Left ventricle myocardium inferior (tissue), 1 donor: ENCODE results near the gene MS4A12. TPM values are rescaled to one million over a fixed set of nuclear protein-coding genes. Genes with fewer than 3 reads are reported as not detected.

Source experiments
- DNase-seq: peaks from one replicate; pipeline ENCODE4 v3.0.0-alpha.2; 2020
- H3K27ac ChIP-seq: fragments of 200-600 bp; replicated peaks from 2 replicates; pipeline ENCODE4 v1.8.0; 2021
- H3K27me3 ChIP-seq: fragments of 200-600 bp; 2 replicates; pipeline ENCODE4 v1.8.0; 2021; ENCODE audit warnings: low read depth
- H3K36me3 ChIP-seq: fragments of 200-600 bp; 2 replicates; pipeline ENCODE4 v1.8.0; 2021
- H3K4me1 ChIP-seq: fragments of 200-600 bp; 2 replicates; pipeline ENCODE4 v1.8.0; 2021
- H3K4me3 ChIP-seq: fragments of 200-600 bp; 2 replicates; pipeline ENCODE4 v1.8.0; 2021; ENCODE audit warnings: mild to moderate bottlenecking, moderate library complexity
- H3K9me3 ChIP-seq: fragments of 200-600 bp; replicated peaks from 2 replicates; pipeline ENCODE4 v1.8.0; 2021
- CTCF ChIP-seq: fragments of 200-600 bp; IDR thresholded peaks from 2 replicates; pipeline ENCODE4 v1.8.0; 2021; ENCODE audit warnings: antibody characterized with exemption, mild to moderate bottlenecking, borderline replicate concordance
- intact Hi-C: fragments of 100-400 bp; cut with micrococcal nuclease; formaldehyde crosslinking; loops from one replicate; pipeline ENCODE4 v1.11.0; 2022
- total RNA-seq: library from RNA; stranded (reverse); fragmentation: NEBNext Ultra II Directional; extraction: Animal tissue kit (Norgen Biotek cat#: 25700); gene quantifications from one replicate; pipeline ENCODE4 v1.2.1, GENCODE V29; 2021
- donor health status: DM: no; HTN: yes; CAD: no; lungs with severe emphysema.

MS4A12 gene
- total RNA-seq, 1 donor from 2014 or later, result not detected

GRCh38 chr11:60544077-60544476 is 51.5 kb downstream of the MS4A12 start:
- intact Hi-C loops, result no loop called here
- DNase-seq, result no peak
- no peak for TF ChIP-seq CTCF
- peaks cover 18% of the 10 kb centered on the region for H3K9me3 ChIP-seq
- no peak overlapping the region for H3K27ac ChIP-seq
- no peak overlapping the region for H3K4me3 ChIP-seq
- no peaks in the 10 kb centered on the region for H3K36me3 ChIP-seq
- H3K27me3 ChIP-seq, result no peaks in the 10 kb centered on the region
- no peaks in the 10 kb centered on the region for H3K4me1 ChIP-seq

Other genes with a start within 250 kb of the MS4A12 start
- gene MS4A4E, start 249.6 kb upstream of the MS4A12 start, total RNA-seq, result 0.93 TPM
- gene MS4A4A, start 212.1 kb upstream of the MS4A12 start, total RNA-seq, result 13.9 TPM
- gene MS4A6E, start 165.5 kb upstream of the MS4A12 start, total RNA-seq, result not detected
- 13.1 TPM for gene MS4A7, start 114.2 kb upstream of the MS4A12 start, total RNA-seq
- gene MS4A14, start 96.3 kb upstream of the MS4A12 start, total RNA-seq, result 1.1 TPM
- not detected for gene MS4A5, start 63.2 kb upstream of the MS4A12 start, total RNA-seq
- not detected for gene MS4A1, start 36.9 kb upstream of the MS4A12 start, total RNA-seq
- gene MS4A13, start 22.6 kb downstream of the MS4A12 start, total RNA-seq, result not detected
- gene MS4A8, start 206.8 kb downstream of the MS4A12 start, total RNA-seq, result not detected
- gene MS4A18, start 231.9 kb downstream of the MS4A12 start, total RNA-seq, result not detected